NCI-H226 (cell line): Measurements from ENCODE around the gene SYNM.

ENCODE experiments used
- DNase-seq: peaks from one replicate; pipeline ENCODE4 v3.0.0-alpha.2; 2015

SYNM gene

GRCh38 chr15:99169769-99170311 is 65.0 kb downstream of the SYNM start:
- no peak for DNase-seq

- no peak for DNase-seq
Measured at GRCh38 chr15:99170476-99171065, 65.7 kb downstream of the SYNM start.

- DNase-seq: no peak
Measured at GRCh38 chr15:99172171-99172570, 67.3 kb downstream of the SYNM start.

GRCh38 chr15:99172989-99173388 is 68.1 kb downstream of the SYNM start:
- DNase-seq: no peak

- DNase-seq: no peak
Measured at GRCh38 chr15:99174567-99175395, 69.9 kb downstream of the SYNM start.

GRCh38 chr15:99176757-99177156 is 71.9 kb downstream of the SYNM start:
- no peak for DNase-seq

- DNase-seq: no peak
Measured at GRCh38 chr15:99177679-99178078, 72.8 kb downstream of the SYNM start.

GRCh38 chr15:99180086-99180963 is 75.4 kb downstream of the SYNM start:
- DNase-seq: no peak

GRCh38 chr15:99180964-99181306 is 76.1 kb downstream of the SYNM start:
- no peak for DNase-seq

- no peak for DNase-seq
Measured at GRCh38 chr15:99181545-99181971, 76.7 kb downstream of the SYNM start.

- DNase-seq: no peak
Measured at GRCh38 chr15:99182791-99183190, 77.9 kb downstream of the SYNM start.
